ENCODE measurements around the gene DOK6. TPM values are rescaled to one million over a fixed set of nuclear protein-coding genes. Genes with fewer than 3 reads are reported as not detected.

DOK6 gene
- total and polyA plus RNA-seq, 11 donors: 0.46 to 9.7 (median 2.9) TPM

GRCh38 chr18:69491576-69491975 lies 90.9 kb downstream of the DOK6 start:
- ATAC-seq: no peak
- WGBS, 4 donors: 66 to 97% (median 67%) methylated on average over 2 of the region's 2 CpGs
- H3K27me3 ChIP-seq: no peaks in the 10 kb centered on the region
- no peak for DNase-seq
- TF ChIP-seq POLR2A (IDR thresholded peaks at IDR 0.05): no peak
- TF ChIP-seq, protein P1, sequence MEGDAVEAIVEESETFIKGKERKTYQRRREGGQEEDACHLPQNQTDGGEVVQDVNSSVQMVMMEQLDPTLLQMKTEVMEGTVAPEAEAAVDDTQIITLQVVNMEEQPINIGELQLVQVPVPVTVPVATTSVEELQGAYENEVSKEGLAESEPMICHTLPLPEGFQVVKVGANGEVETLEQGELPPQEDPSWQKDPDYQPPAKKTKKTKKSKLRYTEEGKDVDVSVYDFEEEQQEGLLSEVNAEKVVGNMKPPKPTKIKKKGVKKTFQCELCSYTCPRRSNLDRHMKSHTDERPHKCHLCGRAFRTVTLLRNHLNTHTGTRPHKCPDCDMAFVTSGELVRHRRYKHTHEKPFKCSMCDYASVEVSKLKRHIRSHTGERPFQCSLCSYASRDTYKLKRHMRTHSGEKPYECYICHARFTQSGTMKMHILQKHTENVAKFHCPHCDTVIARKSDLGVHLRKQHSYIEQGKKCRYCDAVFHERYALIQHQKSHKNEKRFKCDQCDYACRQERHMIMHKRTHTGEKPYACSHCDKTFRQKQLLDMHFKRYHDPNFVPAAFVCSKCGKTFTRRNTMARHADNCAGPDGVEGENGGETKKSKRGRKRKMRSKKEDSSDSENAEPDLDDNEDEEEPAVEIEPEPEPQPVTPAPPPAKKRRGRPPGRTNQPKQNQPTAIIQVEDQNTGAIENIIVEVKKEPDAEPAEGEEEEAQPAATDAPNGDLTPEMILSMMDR (IDR thresholded peaks at IDR 0.05): no peak
- H3K4me1 ChIP-seq: peaks cover 0 to 4% (median 0%) of the 10 kb centered on the region in 12 donors
- no peak overlapping the region for H3K27ac ChIP-seq
- H3K4me3 ChIP-seq: no peak overlapping the region
- no peaks in the 10 kb centered on the region for H3K36me3 ChIP-seq
- intact Hi-C loops (cut with DNase I): no loop called here
- peaks cover 0 to 10% (median 2%) of the 10 kb centered on the region in 12 donors for H3K9me3 ChIP-seq

- TF ChIP-seq, protein P1 (IDR thresholded peaks at IDR 0.05): no peak
- TF ChIP-seq POLR2A (IDR thresholded peaks at IDR 0.05): no peak
- ATAC-seq (no peak), DNase-seq (no peak)
- intact Hi-C loops (cut with DNase I): no loop called here
- Histone ChIP-seq H3K27ac (no peak overlapping the region), H3K27me3 (no peaks in the 10 kb centered on the region), H3K36me3 (no peaks in the 10 kb centered on the region), H3K4me3 (no peak overlapping the region), H3K9me3 (peaks cover 0 to 5% (median 0%) of the 10 kb centered on the region in 12 donors), H3K4me1 (peaks cover 0 to 4% (median 0%) of the 10 kb centered on the region in 12 donors)
- WGBS, 4 donors: 79 to 93% (median 83%) methylated on average over 2 of the region's 2 CpGs
Measured at GRCh38 chr18:69492861-69493260, 92.2 kb downstream of the DOK6 start.

DNA sequence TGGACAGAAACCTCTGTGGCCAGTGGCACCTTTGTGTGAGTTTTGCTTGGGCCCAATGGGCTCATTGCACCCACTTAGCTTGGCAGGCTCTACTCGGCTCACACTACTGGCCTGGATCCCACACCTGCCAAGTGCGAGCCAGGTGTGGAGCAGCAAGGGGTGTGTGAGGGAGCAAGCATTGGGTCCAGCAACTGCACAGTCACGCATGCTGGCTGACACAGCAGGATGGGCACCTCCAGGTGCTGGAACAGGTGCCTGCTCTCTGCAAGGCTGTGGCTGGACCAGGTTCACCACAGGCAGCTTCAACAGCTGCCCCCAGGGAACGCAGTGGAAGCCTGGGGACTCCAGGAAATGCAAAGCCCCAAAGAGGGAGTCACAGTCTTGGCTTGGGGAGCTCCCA lies 94.2 kb downstream of the DOK6 start:
- DNase-seq: no peak
- 90 to 100% (median 95%) methylated on average over 2 to 4 of the region's 4 CpGs for WGBS, 4 donors
- intact Hi-C loops (cut with DNase I): no loop called here

DNA sequence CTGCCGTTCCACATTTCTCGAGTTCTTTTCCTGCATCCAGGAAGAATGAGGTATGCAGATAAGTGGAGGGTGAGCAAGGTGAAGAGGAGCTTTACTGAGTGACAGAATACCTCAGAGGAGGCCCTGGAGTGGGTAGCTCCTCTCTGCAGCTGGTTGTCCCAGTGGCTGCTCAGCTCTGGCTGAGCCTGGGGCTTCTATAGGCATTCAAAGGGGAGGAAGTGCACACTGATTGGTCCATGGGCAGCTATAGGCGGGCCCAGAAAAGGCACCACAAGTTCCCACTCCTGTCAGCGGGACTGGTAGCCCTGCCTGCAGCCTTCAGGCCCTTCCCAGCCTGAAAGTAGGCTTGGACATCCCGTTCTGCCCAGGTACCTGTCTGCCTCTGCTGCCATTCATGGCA lies 94.7 kb downstream of the DOK6 start:
- no peak for DNase-seq
- Histone ChIP-seq H3K9me3 (no peaks in the 10 kb centered on the region), H3K36me3 (no peaks in the 10 kb centered on the region), H3K4me3 (no peak overlapping the region), H3K27me3 (no peaks in the 10 kb centered on the region), H3K4me1 (peaks cover 0 to 4% (median 0%) of the 10 kb centered on the region in 12 donors), H3K27ac (no peak overlapping the region)
- intact Hi-C loops (cut with DNase I): no loop called here
- TF ChIP-seq, protein P1 (IDR thresholded peaks at IDR 0.05): no peak
- TF ChIP-seq POLR2A (IDR thresholded peaks at IDR 0.05): no peak
- ATAC-seq: no peak
- whole genome bisulfite sequencing, 4 donors: 71 to 85% (median 80%) methylated on average over 5 of the region's 5 CpGs

More for the DNA sequence above, 94.2 kb downstream of the DOK6 start:
- Histone ChIP-seq H3K36me3 (no peaks in the 10 kb centered on the region), H3K9me3 (no peaks in the 10 kb centered on the region), H3K27ac (no peak overlapping the region), H3K27me3 (no peaks in the 10 kb centered on the region), H3K4me3 (no peak overlapping the region), H3K4me1 (peaks cover 0 to 4% (median 0%) of the 10 kb centered on the region in 12 donors)
- no peak for TF ChIP-seq POLR2A (IDR thresholded peaks at IDR 0.05)
- TF ChIP-seq, protein P1 (IDR thresholded peaks at IDR 0.05): no peak
- ATAC-seq: no peak
